ENCODE measurements around the gene CRYM.

DNA sequence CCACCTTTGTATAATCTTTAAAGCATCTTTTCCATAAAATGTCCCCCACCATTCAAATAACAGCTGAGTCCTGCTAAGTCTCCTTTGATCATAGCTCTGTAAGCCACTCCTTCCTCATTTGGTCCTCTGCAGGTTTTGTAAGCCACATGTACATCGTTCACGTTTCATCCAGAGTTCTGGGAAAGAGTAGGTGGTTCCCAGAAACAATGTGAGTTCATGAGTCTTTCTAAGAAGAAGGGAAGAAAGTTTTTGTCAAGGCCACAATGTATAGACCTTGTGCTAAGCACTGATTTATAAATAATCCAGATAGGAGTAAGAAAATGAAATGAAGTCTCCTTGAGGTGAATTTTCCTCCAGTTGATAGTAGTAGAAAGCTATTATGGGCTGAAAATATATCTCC, 53.3 kb downstream of the CRYM start:
- TF ChIP-seq POLR2A (IDR thresholded peaks at IDR 0.05; ENCODE audit: low read depth, low read length) (no peak), POLR2AphosphoS5 (IDR thresholded peaks at IDR 0.05; ENCODE audit: low read depth, low read length) (no peak)
